CD4-positive, alpha-beta T cell (primary cell): Measurements from ENCODE around the gene CD38. TPM values are rescaled to one million over a fixed set of nuclear protein-coding genes. Genes with fewer than 3 reads are reported as not detected.

Source experiments
- ATAC-seq: fragments of 200-7000 bp; cut with Tn5 transposase; one replicate; pipeline ENCODE4 v1.10.0; 2022; ENCODE audit warnings: mild to moderate bottlenecking; ENCODE audit not compliant: poor library complexity
- CTCF ChIA-PET: fragments of 350-600 bp; sonication (Branson Sonifier 250); formaldehyde crosslinking; loops from one replicate; lab custom pipeline; 2021; ENCODE audit warnings: antibody characterized with exemption, inconsistent platforms; lab: Charles Lee
- POLR2A ChIA-PET: fragments of 350-600 bp; sonication (Branson Sonifier 250); formaldehyde crosslinking; loops from one replicate; lab custom pipeline; 2021; ENCODE audit warnings: antibody characterized with exemption, inconsistent platforms; lab: Charles Lee
- DNase-seq, 14 experiments: peaks; one replicate each; pipeline ENCODE4 v3.0.0-alpha.2; 2013 to 2020; ENCODE audit warnings: mixed read lengths in 2 of 14
- H3K27ac ChIP-seq, 2 donors: one replicate each; pipeline versions ENCODE4 v1.5.1 to v1.7.0; 2013; ENCODE audit warnings: low read length in 2 of 2, low read depth in 1 of 2, mild to moderate bottlenecking in 1 of 2
- H3K27me3 ChIP-seq, 2 experiments: 1 replicate in 1 of 2; 2 replicates in 1 of 2; pipeline versions ENCODE4 v1.6.1 to v1.7.0; 2013; ENCODE audit warnings: low read length in 2 of 2, control low read depth in 1 of 2, mild to moderate bottlenecking in 1 of 2, moderate library complexity in 1 of 2; ENCODE audit not compliant: insufficient read depth in 2 of 2, control insufficient read depth in 1 of 2
- H3K36me3 ChIP-seq: one replicate; pipeline ENCODE4 v1.6.1; 2013; ENCODE audit warnings: low read length, control low read depth; ENCODE audit not compliant: insufficient read depth
- H3K4me1 ChIP-seq: one replicate; pipeline ENCODE4 v1.6.1; 2013; ENCODE audit warnings: low read length, control low read depth; ENCODE audit not compliant: insufficient read depth
- H3K4me3 ChIP-seq: one replicate; pipeline ENCODE4 v1.5.1; 2013; ENCODE audit warnings: mild to moderate bottlenecking, low read length, moderate library complexity
- H3K9me3 ChIP-seq, 2 experiments: 1 replicate in 1 of 2; 2 replicates in 1 of 2; pipeline versions ENCODE4 v1.6.1 to v1.7.0; 2013; ENCODE audit warnings: low read length in 2 of 2, mild to moderate bottlenecking in 2 of 2, control low read depth in 1 of 2, moderate library complexity in 1 of 2; ENCODE audit not compliant: control insufficient read depth in 1 of 2, insufficient read depth in 1 of 2
- H3K27ac Mint-ChIP-seq: one replicate; pipeline ENCODE4 v1.8.0; 2020; ENCODE audit warnings: mixed read lengths
- H3K27me3 Mint-ChIP-seq: one replicate; pipeline ENCODE4 v1.8.0; 2021; ENCODE audit warnings: mixed read lengths
- H3K36me3 Mint-ChIP-seq: one replicate; pipeline ENCODE4 v1.8.0; 2021; ENCODE audit warnings: low read depth, mixed read lengths
- H3K4me1 Mint-ChIP-seq: one replicate; pipeline ENCODE4 v1.8.0; 2021; ENCODE audit warnings: low read depth, mixed read lengths
- H3K4me3 Mint-ChIP-seq: one replicate; pipeline ENCODE4 v1.8.0; 2020; ENCODE audit warnings: mild to moderate bottlenecking, mixed read lengths
- H3K9me3 Mint-ChIP-seq: one replicate; pipeline ENCODE4 v1.8.0; 2020; ENCODE audit warnings: mixed read lengths
- intact Hi-C, 2 experiments: fragments of 100-400 bp; cut with DNase I in 1 of 2; cut with micrococcal nuclease in 1 of 2; formaldehyde crosslinking; loops; one replicate each; pipeline versions ENCODE4 v1.15.1 to v1.9.0; 2023 to 2025; cut with DNase I, micrococcal nuclease
- total RNA-seq, 174 experiments: library from RNA in 2 of 174; stranded (reverse) in 2 of 174; gene quantifications; one replicate each; pipeline ENCODE4 v1.2.3 and lab custom pipeline; 2021 to 2026
- TF ChIP-seq, protein P1 (sequence below): fragments of 200-600 bp; IDR thresholded peaks from one replicate; pipeline ENCODE4 v1.8.0; 2022; ENCODE audit warnings: antibody characterized with exemption, mild to moderate bottlenecking

The CD38 gene
- total RNA-seq, 2 experiments from 2014 or later: 9.6 to 9.9 TPM

GRCh38 chr4:15742637-15743036, 35.5 kb upstream of the CD38 start:
- H3K27me3 ChIP-seq: no peaks in the 10 kb centered on the region
- ChIA-PET POLR2A (no interaction called here), CTCF (interaction anchor here (0.6 kb wide), 2 partner anchors 15 to 272 kb away, joined by 3 to 4 read pairs; no protein-coding TSS in a partner anchor)
- H3K27ac ChIP-seq: no peak overlapping the region
- ATAC-seq: no peak
- DNase-seq: no peak
- Mint-ChIP-seq H3K9me3 (peaks cover 13% of the 10 kb centered on the region), H3K4me3 (no peak overlapping the region), H3K27me3 (no peaks in the 10 kb centered on the region), H3K4me1 (peaks cover 2% of the 10 kb centered on the region), H3K27ac (no peak overlapping the region), H3K36me3 (peaks cover 5% of the 10 kb centered on the region)
- H3K4me1 ChIP-seq: peaks cover 2% of the 10 kb centered on the region
- H3K4me3 ChIP-seq: no peak overlapping the region
- H3K36me3 ChIP-seq: no peaks in the 10 kb centered on the region
- intact Hi-C loops: no loop called here
- peaks cover 5 to 9% of the 10 kb centered on the region in 2 experiments for H3K9me3 ChIP-seq
- TF ChIP-seq, protein P1, sequence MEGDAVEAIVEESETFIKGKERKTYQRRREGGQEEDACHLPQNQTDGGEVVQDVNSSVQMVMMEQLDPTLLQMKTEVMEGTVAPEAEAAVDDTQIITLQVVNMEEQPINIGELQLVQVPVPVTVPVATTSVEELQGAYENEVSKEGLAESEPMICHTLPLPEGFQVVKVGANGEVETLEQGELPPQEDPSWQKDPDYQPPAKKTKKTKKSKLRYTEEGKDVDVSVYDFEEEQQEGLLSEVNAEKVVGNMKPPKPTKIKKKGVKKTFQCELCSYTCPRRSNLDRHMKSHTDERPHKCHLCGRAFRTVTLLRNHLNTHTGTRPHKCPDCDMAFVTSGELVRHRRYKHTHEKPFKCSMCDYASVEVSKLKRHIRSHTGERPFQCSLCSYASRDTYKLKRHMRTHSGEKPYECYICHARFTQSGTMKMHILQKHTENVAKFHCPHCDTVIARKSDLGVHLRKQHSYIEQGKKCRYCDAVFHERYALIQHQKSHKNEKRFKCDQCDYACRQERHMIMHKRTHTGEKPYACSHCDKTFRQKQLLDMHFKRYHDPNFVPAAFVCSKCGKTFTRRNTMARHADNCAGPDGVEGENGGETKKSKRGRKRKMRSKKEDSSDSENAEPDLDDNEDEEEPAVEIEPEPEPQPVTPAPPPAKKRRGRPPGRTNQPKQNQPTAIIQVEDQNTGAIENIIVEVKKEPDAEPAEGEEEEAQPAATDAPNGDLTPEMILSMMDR: no peak

- ATAC-seq (no peak), DNase-seq (no peak)
- Histone ChIP-seq H3K4me3 (no peak overlapping the region), H3K9me3 (peaks cover 5 to 9% of the 10 kb centered on the region in 2 experiments), H3K27me3 (no peaks in the 10 kb centered on the region), H3K4me1 (no peaks in the 10 kb centered on the region), H3K36me3 (no peaks in the 10 kb centered on the region), H3K27ac (no peak overlapping the region)
- TF ChIP-seq, protein P1: no peak
- H3K27me3 Mint-ChIP-seq: no peaks in the 10 kb centered on the region
- peaks cover 5% of the 10 kb centered on the region for H3K36me3 Mint-ChIP-seq
- ChIA-PET CTCF (no interaction called here), POLR2A (interaction anchor here (0.6 kb wide), 1 partner anchor 1765 kb away, joined by 4 read pairs; no protein-coding TSS in a partner anchor)
- H3K4me1 Mint-ChIP-seq: no peaks in the 10 kb centered on the region
- no peak overlapping the region for H3K4me3 Mint-ChIP-seq
- H3K9me3 Mint-ChIP-seq: peaks cover 13% of the 10 kb centered on the region
- H3K27ac Mint-ChIP-seq: no peak overlapping the region
- intact Hi-C loops: no loop called here
Observed at GRCh38 chr4:15744016-15744545, 34.0 kb upstream of the CD38 start.

GRCh38 chr4:15746110-15746509, 32.0 kb upstream of the CD38 start:
- H3K27me3 Mint-ChIP-seq: no peaks in the 10 kb centered on the region
- no peaks in the 10 kb centered on the region for H3K4me1 ChIP-seq
- H3K27ac ChIP-seq: no peak overlapping the region
- ChIA-PET POLR2A (no interaction called here), CTCF (no interaction called here)
- H3K36me3 ChIP-seq: no peaks in the 10 kb centered on the region
- ATAC-seq (no peak), DNase-seq (no peak)
- H3K4me3 Mint-ChIP-seq: no peak overlapping the region
- TF ChIP-seq, protein P1: no peak
- H3K4me3 ChIP-seq: no peak overlapping the region
- H3K36me3 Mint-ChIP-seq: peaks cover 2% of the 10 kb centered on the region
- H3K9me3 ChIP-seq: peaks cover 5 to 9% of the 10 kb centered on the region in 2 experiments
- no peaks in the 10 kb centered on the region for H3K4me1 Mint-ChIP-seq
- intact Hi-C loops: no loop called here
- peaks cover 11% of the 10 kb centered on the region for H3K9me3 Mint-ChIP-seq
- no peaks in the 10 kb centered on the region for H3K27me3 ChIP-seq
- no peak overlapping the region for H3K27ac Mint-ChIP-seq
